Measurements from ENCODE around the gene MAK. TPM values are rescaled to one million over a fixed set of nuclear protein-coding genes. Genes with fewer than 3 reads are reported as not detected.
"Not testable (repeated sequence)": the region's sequence is repeated elsewhere in the genome, so short reads cannot be mapped to it uniquely, and the experiment has no call there.

Gene MAK
- total RNA-seq, 1 donor from 2014 or later: 0.10 TPM

- DNase-seq: no peak
These were observed 16.7 kb upstream of the MAK start for GRCh38 chr6:10854922-10855632.

- DNase-seq: not testable (repeated sequence)
These were observed 15.5 kb upstream of the MAK start for GRCh38 chr6:10853849-10854300.

GRCh38 chr6:10852361-10852960 is 14.1 kb upstream of the MAK start:
- no peak for DNase-seq

- DNase-seq: no peak
These were observed 12.4 kb upstream of the MAK start for GRCh38 chr6:10850728-10851127.

GRCh38 chr6:10849901-10850300 is 11.6 kb upstream of the MAK start:
- no peak for DNase-seq

- no peak for DNase-seq
These were observed 9.3 kb upstream of the MAK start for GRCh38 chr6:10847684-10848083.

- no peak for DNase-seq
These were observed 5.2 kb upstream of the MAK start for GRCh38 chr6:10843554-10843953.

GRCh38 chr6:10838794-10839333 is 525 bp upstream of the MAK start:
- no peak for DNase-seq

GRCh38 chr6:10837622-10837994 is 731 bp downstream of the MAK start:
- DNase-seq: no peak

- DNase-seq: no peak
These were observed 1.2 kb downstream of the MAK start for GRCh38 chr6:10837009-10837621.

GRCh38 chr6:10834823-10835222 is 3.5 kb downstream of the MAK start:
- no peak for DNase-seq

GRCh38 chr6:10831609-10832008 is 6.7 kb downstream of the MAK start:
- no peak for DNase-seq

- DNase-seq: no peak
These were observed 13.5 kb downstream of the MAK start for GRCh38 chr6:10824819-10825218.

- DNase-seq: no peak
These were observed 14.0 kb downstream of the MAK start for GRCh38 chr6:10824297-10824696.

GRCh38 chr6:10814176-10814575 is 24.2 kb downstream of the MAK start:
- not testable (repeated sequence) for DNase-seq

- no peak for DNase-seq
These were observed 29.2 kb downstream of the MAK start for GRCh38 chr6:10809098-10809497.

- no peak for DNase-seq
These were observed 30.0 kb downstream of the MAK start for GRCh38 chr6:10808376-10808775.

- no peak for DNase-seq
These were observed 37.0 kb downstream of the MAK start for GRCh38 chr6:10801224-10801848.

- DNase-seq: no peak
These were observed 37.5 kb downstream of the MAK start for GRCh38 chr6:10800810-10801209.

- DNase-seq: no peak
These were observed 44.1 kb downstream of the MAK start for GRCh38 chr6:10794239-10794638.

GRCh38 chr6:10793695-10794094 is 44.6 kb downstream of the MAK start:
- DNase-seq: no peak

- DNase-seq: no peak
These were observed 45.3 kb downstream of the MAK start for GRCh38 chr6:10793035-10793434.

- no peak for DNase-seq
These were observed 46.2 kb downstream of the MAK start for GRCh38 chr6:10792101-10792500.
